ENCODE measurements around the gene GCLC. TPM values are rescaled to one million over a fixed set of nuclear protein-coding genes. Genes with fewer than 3 reads are reported as not detected.
"Not testable (repeated sequence)": the region's sequence is repeated elsewhere in the genome, so short reads cannot be mapped to it uniquely, and the experiment has no call there.

The GCLC gene
- total and polyA plus RNA-seq, 3 donors from 2014 or later = 20.1 to 44.4 (median 37.6) TPM

- no peaks in the 10 kb centered on the region for H3K27me3 ChIP-seq
- H3K9me3 ChIP-seq = no peaks in the 10 kb centered on the region
- intact Hi-C loops (cut with DNase I; ENCODE audit: low total_unique reads) = loop anchor here (5.0 kb wide), 1 partner anchor 311 kb away; no protein-coding TSS in a partner anchor
- H3K27ac ChIP-seq = no peak overlapping the region
- TF ChIP-seq CTCF (IDR thresholded peaks at IDR 0.05) (no peak), POLR2A (IDR thresholded peaks at IDR 0.05) (no peak)
- peak overlapping the region; percentile 1 to 2 for H3K4me3 ChIP-seq
- H3K36me3 ChIP-seq (ENCODE audit: low read depth, missing control alignments) = no peaks in the 10 kb centered on the region
- WGBS, 2 donors = 30 to 40% methylated on average over 10 of the region's 10 CpGs
- peaks cover 3% of the 10 kb centered on the region for H3K4me1 ChIP-seq
- DNase-seq = peak; percentile 77
These were observed 61.2 kb downstream of the GCLC start for GRCh38 chr6:53483423-53484353.

- 46 to 57% methylated on average over 2 of the region's 2 CpGs for WGBS, 2 donors
- Histone ChIP-seq H3K27me3 (no peaks in the 10 kb centered on the region), H3K4me1 (peaks cover 3% of the 10 kb centered on the region), H3K4me3 (no peak overlapping the region), H3K27ac (no peak overlapping the region), H3K36me3 (ENCODE audit: low read depth, missing control alignments) (no peaks in the 10 kb centered on the region), H3K9me3 (no peaks in the 10 kb centered on the region)
- intact Hi-C loops (cut with DNase I; ENCODE audit: low total_unique reads) = loop anchor here (5.0 kb wide), 1 partner anchor 309 kb away; no protein-coding TSS in a partner anchor
- no peak for TF ChIP-seq POLR2A (IDR thresholded peaks at IDR 0.05)
- TF ChIP-seq CTCF (IDR thresholded peaks at IDR 0.05) = no peak
- no peak for DNase-seq
These were observed 63.6 kb downstream of the GCLC start for GRCh38 chr6:53481323-53481722.

- not testable (repeated sequence) for DNase-seq; H3K36me3 ChIP-seq (ENCODE audit: low read depth, missing control alignments); H3K27ac ChIP-seq; H3K4me1 ChIP-seq; H3K9me3 ChIP-seq; H3K4me3 ChIP-seq; H3K27me3 ChIP-seq
- WGBS, 2 donors = 86 to 91% methylated on average over 4 of the region's 4 CpGs
- intact Hi-C loops (cut with DNase I; ENCODE audit: low total_unique reads) = loop anchor here (5.0 kb wide), 1 partner anchor 308 kb away; no protein-coding TSS in a partner anchor
These were observed 64.1 kb downstream of the GCLC start for GRCh38 chr6:53480774-53481173.

GRCh38 chr6:53479871-53480270 is 65.0 kb downstream of the GCLC start:
- WGBS, 2 donors = 50 to 61% methylated on average over 1 of the region's 1 CpG

More at GRCh38 chr6:53479871-53480270, 65.0 kb downstream of the GCLC start:
- H3K4me3 ChIP-seq = no peak overlapping the region
- TF ChIP-seq POLR2A (IDR thresholded peaks at IDR 0.05) (no peak), CTCF (IDR thresholded peaks at IDR 0.05) (no peak)
- no peak overlapping the region for H3K27ac ChIP-seq
- no peaks in the 10 kb centered on the region for H3K36me3 ChIP-seq (ENCODE audit: low read depth, missing control alignments)
- H3K9me3 ChIP-seq = no peaks in the 10 kb centered on the region
- intact Hi-C loops (cut with DNase I; ENCODE audit: low total_unique reads) = loop anchor here (5.0 kb wide), 1 partner anchor 308 kb away; no protein-coding TSS in a partner anchor
- no peak for DNase-seq
- no peaks in the 10 kb centered on the region for H3K27me3 ChIP-seq
- peaks cover 3% of the 10 kb centered on the region for H3K4me1 ChIP-seq

All from testis (tissue), 3 donors.